Islet of Langerhans (tissue), 1 donor: ENCODE data around the gene SASH3.

ENCODE experiments used
- FAIRE-seq: peaks from one replicate; lab custom pipeline; 2011; peaks lifted over from hg19 to GRCh38; lab: Jason Lieb, UNC

Gene SASH3

DNA sequence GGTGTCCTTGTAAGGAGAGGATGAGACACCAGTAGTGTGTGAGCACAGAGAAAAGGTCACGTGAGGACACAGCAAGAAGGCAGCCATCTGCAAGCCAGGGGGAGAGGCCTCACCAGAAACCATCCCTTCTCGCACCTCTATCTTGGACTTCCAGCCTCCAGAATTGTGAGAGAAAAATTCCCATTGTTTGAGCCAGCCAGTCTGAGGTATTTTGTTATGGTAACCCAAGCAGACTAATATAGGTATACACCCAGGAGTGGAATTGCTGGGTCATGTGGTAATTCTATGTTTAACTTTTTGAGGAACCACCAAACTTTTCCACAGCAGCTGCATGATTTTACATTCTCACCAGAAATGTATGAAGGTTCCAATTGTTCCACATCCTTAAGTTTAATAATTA, 38.4 kb downstream of the SASH3 start:
- FAIRE-seq = no peak

DNA sequence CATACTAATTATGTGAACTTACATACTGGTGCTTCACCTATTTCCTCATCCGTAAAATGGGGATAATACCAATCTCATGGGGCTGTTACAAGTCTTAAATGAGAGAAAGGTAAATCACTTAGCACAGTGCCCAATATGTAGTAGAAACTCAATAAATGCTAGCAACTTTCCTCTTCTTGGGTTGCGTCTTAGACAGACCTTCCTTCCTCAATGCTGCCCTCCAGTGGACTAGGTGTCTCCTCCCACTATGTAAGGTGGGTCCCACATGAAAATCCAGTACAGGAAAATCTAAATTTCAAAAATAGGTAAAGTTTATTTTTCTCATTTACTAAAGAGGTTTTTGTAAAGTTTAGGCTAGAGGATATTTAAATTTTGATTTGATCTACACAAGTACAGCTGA, 43.4 kb downstream of the SASH3 start:
- FAIRE-seq = no peak

DNA sequence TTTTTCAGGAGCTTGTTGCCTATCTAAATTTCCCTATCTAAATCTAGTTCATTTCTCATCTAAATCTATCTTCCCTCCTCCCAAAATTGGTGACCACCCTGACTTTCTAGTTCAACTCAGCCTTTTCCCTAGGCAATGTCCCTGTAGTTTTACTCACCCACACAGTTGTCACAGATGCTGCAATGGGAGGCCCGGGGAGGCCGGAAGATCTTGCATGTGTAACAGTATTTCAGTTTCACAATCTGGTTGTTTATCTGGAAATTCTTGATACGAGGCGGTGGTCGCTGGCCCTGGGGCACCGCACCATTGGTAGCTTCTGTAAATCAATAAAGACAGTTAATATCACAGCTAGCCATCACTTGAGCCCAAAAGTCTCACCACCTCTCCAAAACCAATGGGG, 43.8 kb downstream of the SASH3 start:
- FAIRE-seq = no peak

DNA sequence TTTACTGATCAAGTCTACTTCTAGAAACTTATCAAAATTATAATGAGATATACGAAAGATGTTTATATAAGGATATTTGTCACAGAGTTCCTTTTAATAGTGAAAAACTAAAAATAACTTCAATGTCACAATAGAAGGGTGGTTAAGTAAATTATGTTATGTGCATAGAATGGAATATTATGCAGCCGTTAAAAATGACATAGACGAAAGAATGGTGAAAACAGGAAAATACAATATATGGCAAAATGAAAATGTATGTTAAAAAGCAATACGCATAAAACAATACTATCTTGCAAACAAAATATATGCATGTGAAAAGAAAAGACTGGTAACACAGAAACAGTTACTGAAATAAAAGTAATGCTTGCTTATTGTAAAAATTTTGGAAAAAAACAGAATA, 44.9 kb downstream of the SASH3 start:
- FAIRE-seq = no peak

DNA sequence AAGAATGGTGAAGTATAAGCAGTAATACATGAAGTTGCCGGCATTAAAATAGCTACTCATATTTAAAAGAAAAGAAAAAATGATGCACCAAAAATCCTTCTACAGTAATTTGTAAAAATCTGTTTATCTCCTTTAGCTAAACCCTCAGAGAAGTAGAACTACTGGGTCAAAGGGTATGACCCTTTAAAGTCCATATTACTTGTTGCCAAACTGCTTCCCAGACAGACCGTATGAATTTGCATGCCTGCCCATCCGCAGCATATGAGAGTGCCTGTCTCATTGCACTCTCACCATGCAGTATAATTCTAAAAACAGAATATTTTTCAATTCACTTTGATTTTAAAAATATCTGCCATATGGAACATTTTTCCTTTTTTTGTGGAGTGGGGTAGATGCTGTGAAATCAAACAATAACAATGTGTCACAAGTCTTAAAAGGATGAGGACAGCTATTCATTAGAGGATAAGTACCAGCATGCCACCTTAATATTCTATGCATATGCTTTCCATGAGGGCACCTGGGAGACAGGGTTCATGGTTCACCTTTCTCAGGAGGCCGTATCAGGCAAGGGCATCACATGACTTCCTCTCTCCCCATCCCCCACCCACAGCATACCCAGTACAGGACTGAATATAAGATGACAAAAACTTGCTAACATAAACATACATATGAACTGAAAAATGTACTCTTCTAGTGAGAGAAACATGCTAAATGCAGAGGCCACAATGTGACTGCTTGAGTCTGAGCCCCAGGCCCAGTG, 46.2 kb downstream of the SASH3 start:
- no peak for FAIRE-seq

DNA sequence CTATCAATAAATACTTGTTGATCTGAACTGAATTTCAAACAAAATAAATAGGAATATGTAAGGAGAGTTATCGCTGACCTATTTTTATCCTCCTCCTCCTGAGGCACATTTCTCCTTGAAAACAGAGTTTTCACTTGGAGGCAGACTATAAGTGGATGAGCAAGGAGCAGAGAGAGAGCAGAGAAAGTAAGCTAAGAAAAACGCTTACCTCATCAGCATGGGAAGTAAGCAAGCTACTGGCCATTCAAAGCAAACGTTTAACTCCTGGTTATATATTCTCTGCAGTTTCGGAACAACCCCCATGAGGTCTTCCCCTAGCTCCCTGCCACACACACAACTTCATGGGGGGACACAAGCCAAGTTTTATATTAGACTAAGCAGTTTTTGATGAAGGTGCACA, 50.7 kb downstream of the SASH3 start:
- no peak for FAIRE-seq

GRCh38 chrX:129831091-129831885, 51.5 kb downstream of the SASH3 start:
- FAIRE-seq = no peak

- no peak for FAIRE-seq
Measured at GRCh38 chrX:129833153-129833990, 53.6 kb downstream of the SASH3 start.

GRCh38 chrX:129836827-129837226, 57.1 kb downstream of the SASH3 start:
- FAIRE-seq = no peak

- FAIRE-seq = no peak
Measured at GRCh38 chrX:129840344-129840743, 60.6 kb downstream of the SASH3 start.

DNA sequence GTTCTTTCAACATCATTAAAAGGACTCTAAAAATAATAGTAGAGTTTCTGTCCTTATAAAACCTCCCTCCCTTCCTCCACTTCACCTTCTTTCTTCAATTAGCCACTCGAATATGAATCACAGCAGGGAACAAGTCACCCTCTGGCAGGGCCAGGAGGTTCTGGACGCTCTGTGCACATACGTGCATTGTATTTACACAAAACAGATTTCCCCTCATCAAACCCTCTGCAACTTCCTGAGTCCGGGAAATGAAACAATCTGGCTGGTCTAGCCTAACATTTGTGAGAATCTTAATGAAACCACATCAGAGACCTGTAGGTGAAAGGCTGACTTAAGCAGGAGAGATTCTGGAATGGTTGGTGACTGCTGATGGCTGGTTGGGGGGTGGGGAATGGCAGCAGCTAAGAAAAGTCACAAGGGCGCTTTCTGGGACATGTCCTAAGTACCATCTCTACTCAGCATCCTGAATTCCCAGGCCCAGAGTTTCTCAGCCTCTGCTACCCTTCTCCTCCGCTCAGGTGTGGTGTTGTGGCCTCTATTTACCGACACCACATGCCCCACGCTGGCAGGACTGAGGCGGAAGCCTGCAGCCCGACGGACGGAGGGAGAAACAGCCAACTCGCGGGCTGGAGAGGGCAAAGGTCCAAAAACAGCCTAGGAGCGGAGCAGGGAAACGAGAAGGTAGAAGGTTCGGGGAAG, 62.9 kb downstream of the SASH3 start:
- FAIRE-seq = peak; percentile 88

- FAIRE-seq = no peak
Measured at GRCh38 chrX:129843209-129843458, 63.4 kb downstream of the SASH3 start.

GRCh38 chrX:129843459-129844306, 63.9 kb downstream of the SASH3 start, which contains the start of gene ZDHHC9:
Gene ZDHHC9 (minus strand): TSS chrX:129843886. CDS start chrX:129841945, 1,941 bp downstream.
- no peak for FAIRE-seq
